HG02981 (cell line): Measurements from ENCODE around the gene CMTM5.

Source experiments
- ATAC-seq: cut with Tn5 transposase; IDR thresholded peaks from one replicate; pipeline ENCODE4 v1.9.1; 2021; ENCODE audit warnings: mild to moderate bottlenecking, moderate library complexity; ENCODE audit not compliant: unreplicated experiment

Gene CMTM5

GRCh38 chr14:23376482-23377197 is at the start of gene CMTM5:
CMTM5 (plus strand) TSS chr14:23377046; CDS start chr14:23377252, 206 bp downstream.
- no peak for ATAC-seq

GRCh38 chr14:23327947-23328744 is 48.7 kb upstream of the CMTM5 start:
- no peak for ATAC-seq

- no peak for ATAC-seq
Measured at GRCh38 chr14:23335623-23336022, 41.2 kb upstream of the CMTM5 start.

GRCh38 chr14:23339506-23340268 is 37.2 kb upstream of the CMTM5 start:
- ATAC-seq, result no peak

- no peak for ATAC-seq
Measured at GRCh38 chr14:23344481-23344880, 32.4 kb upstream of the CMTM5 start.

GRCh38 chr14:23345987-23346692 is 30.7 kb upstream of the CMTM5 start:
- no peak for ATAC-seq

GRCh38 chr14:23346693-23347405 is 30.0 kb upstream of the CMTM5 start:
- ATAC-seq, result no peak

- no peak for ATAC-seq
Measured at GRCh38 chr14:23347406-23348296, 29.2 kb upstream of the CMTM5 start.

- ATAC-seq, result no peak
Measured at GRCh38 chr14:23348297-23348655, 28.6 kb upstream of the CMTM5 start.

- ATAC-seq, result no peak
Measured at GRCh38 chr14:23349156-23349845, 27.5 kb upstream of the CMTM5 start.

- ATAC-seq, result no peak
Measured at GRCh38 chr14:23351681-23352505, 25.0 kb upstream of the CMTM5 start.

- no peak for ATAC-seq
Measured at GRCh38 chr14:23352506-23353432, 24.1 kb upstream of the CMTM5 start, which contains the start of gene SLC22A17. SLC22A17 (minus strand) TSS chr14:23352887.

GRCh38 chr14:23353433-23353780 is 23.4 kb upstream of the CMTM5 start:
- no peak for ATAC-seq

GRCh38 chr14:23354990-23355389 is 21.9 kb upstream of the CMTM5 start:
- ATAC-seq, result no peak

GRCh38 chr14:23355871-23356435 is 20.9 kb upstream of the CMTM5 start:
- no peak for ATAC-seq

- no peak for ATAC-seq
Measured at GRCh38 chr14:23356662-23357061, 20.2 kb upstream of the CMTM5 start.
